HepG2 (cell line): ENCODE measurements around the gene XPO5. TPM values are rescaled to one million over a fixed set of nuclear protein-coding genes. Genes with fewer than 3 reads are reported as not detected.

Experiments
- AGO1 ChIP-seq: fragments of 200-400 bp; formaldehyde crosslinking; IDR thresholded peaks from 2 replicates; pipeline ENCODE4 v1.6.1; 2017; ENCODE audit warnings: mild to moderate bottlenecking, low read depth, low read length, moderate library complexity; ENCODE audit not compliant: poor library complexity, severe bottlenecking
- ATF1 ChIP-seq: IDR thresholded peaks from 2 replicates; pipeline ENCODE4 v1.6.1; 2016; ENCODE audit warnings: mild to moderate bottlenecking, control low read depth
- CBX2 ChIP-seq, 2 experiments: fragments of 200-600 bp in 1 of 2; sonication (generic); formaldehyde crosslinking in 1 of 2; IDR thresholded peaks; 2 replicates each; pipeline versions ENCODE4 v1.7.0 to v1.8.1; 2018 to 2022; ENCODE audit warnings: low read depth in 2 of 2, low read length in 1 of 2, mild to moderate bottlenecking in 1 of 2, missing genetic modification reagents in 1 of 2
- EHMT2 ChIP-seq: fragments of 200-600 bp; sonication (generic); IDR thresholded peaks from 2 replicates; pipeline ENCODE4 v1.7.0; 2017; ENCODE audit warnings: antibody characterized with exemption, low read depth, low read length, borderline replicate concordance
- NFKBIZ ChIP-seq: IDR thresholded peaks from 2 replicates; pipeline ENCODE4 v1.6.1; 2018; ENCODE audit warnings: missing genetic modification reagents, missing compliant biosample characterization
- RORA ChIP-seq: sonication (generic); formaldehyde crosslinking; IDR thresholded peaks from 2 replicates; pipeline ENCODE4 v1.5.0; 2020; ENCODE audit warnings: mild to moderate bottlenecking, missing genetic modification reagents, moderate library complexity
- SMAD9 ChIP-seq: sonication (generic); formaldehyde crosslinking; IDR thresholded peaks from 2 replicates; pipeline ENCODE4 v1.5.1; 2020; ENCODE audit warnings: mild to moderate bottlenecking, missing genetic modification reagents
- ZBTB21 ChIP-seq: sonication (generic); formaldehyde crosslinking; IDR thresholded peaks from 2 replicates; pipeline ENCODE4 v1.4.0; 2020; ENCODE audit warnings: missing genetic modification reagents
- ZNF292 ChIP-seq: sonication (generic); formaldehyde crosslinking; IDR thresholded peaks from 2 replicates; pipeline ENCODE4 v1.8.1; 2022; ENCODE audit warnings: mild to moderate bottlenecking, low read depth, missing genetic modification reagents, borderline replicate concordance
- ZNF337 ChIP-seq: sonication (generic); formaldehyde crosslinking; IDR thresholded peaks from 2 replicates; pipeline ENCODE4 v1.5.1; 2020; ENCODE audit warnings: missing genetic modification reagents, low read depth, mild to moderate bottlenecking, borderline replicate concordance
- ZNF468 ChIP-seq: sonication (generic); formaldehyde crosslinking; IDR thresholded peaks from 2 replicates; pipeline ENCODE4 v1.8.0; 2022; ENCODE audit warnings: mild to moderate bottlenecking, moderate library complexity, missing genetic modification reagents
- ZNF484 ChIP-seq: sonication (generic); formaldehyde crosslinking; IDR thresholded peaks from 2 replicates; pipeline ENCODE4 v1.5.1; 2020; ENCODE audit warnings: mild to moderate bottlenecking, low read depth, missing genetic modification reagents, borderline replicate concordance
- ZNF556 ChIP-seq: sonication (generic); formaldehyde crosslinking; IDR thresholded peaks from 2 replicates; pipeline ENCODE4 v1.4.0; 2020; ENCODE audit warnings: mild to moderate bottlenecking, missing genetic modification reagents, borderline replicate concordance
- ZNF615 ChIP-seq: sonication (generic); formaldehyde crosslinking; IDR thresholded peaks from 2 replicates; pipeline ENCODE4 v1.5.0; 2020; ENCODE audit warnings: mild to moderate bottlenecking, missing genetic modification reagents, borderline replicate concordance
- ZNF7 ChIP-seq: IDR thresholded peaks from 2 replicates; pipeline ENCODE4 v1.6.1; 2016; ENCODE audit warnings: missing biosample characterization, missing genetic modification reagents
- ZNF720 ChIP-seq: sonication (generic); formaldehyde crosslinking; IDR thresholded peaks from 2 replicates; pipeline ENCODE4 v1.4.0; 2020; ENCODE audit warnings: missing genetic modification reagents
- polyA plus RNA-seq, 8 experiments: library from polyadenylated mRNA; depleted of rRNA in 3 of 8; stranded (reverse) in 7 of 8; unstranded in 1 of 8; fragments of >200 nt; fragmentation: Illumina TruSeq in 4 of 8; extraction: Trizol in 4 of 8; gene quantifications; 2 replicates each; pipeline versions ENCODE4 v1.2.1 to v1.2.3, GENCODE V29; 2011 to 2016; ENCODE audit warnings: low read depth in 4 of 8, missing spikeins in 1 of 8, mixed read lengths in 1 of 8; ENCODE audit not compliant: insufficient read depth in 1 of 8
- total RNA-seq, 5 experiments: library from RNA; depleted of rRNA; stranded (reverse); fragments of >200 nt; fragmentation: Illumina TruSeq; extraction: Trizol; gene quantifications; 2 replicates each; pipeline ENCODE4 v1.2.3, GENCODE V29; 2016; ENCODE audit warnings: low read depth in 1 of 5
- TF ChIP-seq, protein P1 (sequence below): sonication (generic); formaldehyde crosslinking; IDR thresholded peaks from 2 replicates; pipeline ENCODE4 v1.9.0; 2021; ENCODE audit warnings: mild to moderate bottlenecking, missing genetic modification reagents
- TF ChIP-seq, protein P2 (sequence below): IDR thresholded peaks from 2 replicates; pipeline ENCODE4 v1.6.1; 2016; ENCODE audit warnings: low read depth, missing genetic modification reagents, missing compliant biosample characterization

Gene XPO5
- total and polyA plus RNA-seq, 2 of the 13 experiments (the other 11 are each of a cell fraction or from before 2014, with no cell fraction given), result 52.2 to 68.0 TPM

DNA sequence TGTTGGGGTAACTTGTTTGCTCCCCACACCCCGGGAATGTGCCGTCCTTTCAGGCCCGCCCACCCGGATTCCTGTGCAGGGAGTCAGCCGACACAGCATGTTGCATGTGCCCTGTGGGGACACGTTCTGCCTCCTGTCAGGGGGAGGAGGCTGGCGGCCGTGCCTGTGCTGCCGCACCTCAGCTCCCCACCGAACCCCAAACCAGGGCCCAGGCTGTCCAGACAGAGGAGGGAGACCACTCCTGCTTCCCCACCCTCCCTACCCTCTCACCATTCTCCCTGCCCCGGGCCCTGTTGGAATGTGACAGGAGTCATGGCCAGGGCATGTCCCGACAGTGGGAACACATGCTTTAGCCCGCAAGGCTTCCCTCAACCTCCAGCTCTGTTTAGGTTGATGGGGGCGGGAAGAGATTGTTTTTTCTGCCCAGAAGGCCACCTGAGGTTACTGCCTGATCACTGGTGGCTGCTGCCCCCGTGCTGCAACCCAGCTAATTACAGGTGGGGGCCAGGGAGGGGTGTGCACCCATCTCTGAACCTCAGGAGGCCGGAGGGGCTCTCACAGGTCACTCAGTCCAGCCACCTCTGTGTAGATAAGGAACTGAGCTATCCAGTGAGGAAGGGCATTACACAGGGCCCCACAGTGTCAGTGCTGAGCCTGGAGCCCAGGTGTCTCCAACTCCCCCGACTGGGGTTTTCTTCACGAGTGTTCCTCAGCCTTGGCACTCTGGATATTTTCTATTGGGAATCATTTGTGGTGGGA, 79.3 kb downstream of the XPO5 start (continued):
- TF ChIP-seq ZNF337 (CRISPR knock-in tag) (no peak), NFKBIZ (CRISPR knock-in tag) (no peak), ZNF615 (CRISPR knock-in tag) (no peak), ZNF468 (CRISPR knock-in tag) (no peak), ZNF556 (CRISPR knock-in tag) (no peak), ATF1 (CRISPR knock-in tag) (no peak), CBX2 (IDR thresholded peaks at IDR 0.05; ENCODE audit: low read depth, low read length) (no peak), CBX2 (CRISPR knock-in tag; IDR thresholded peaks at IDR 0.05; ENCODE audit: low read depth) (no peak), EHMT2 (no peak), ZNF484 (no peak), SMAD9 (CRISPR knock-in tag) (no peak), RORA (no peak), ZBTB21 (no peak), ZNF292 (no peak), ZNF720 (CRISPR knock-in tag) (no peak), AGO1 (peak; percentile 64), ZNF7 (CRISPR knock-in tag) (no peak)
- TF ChIP-seq, protein P1, sequence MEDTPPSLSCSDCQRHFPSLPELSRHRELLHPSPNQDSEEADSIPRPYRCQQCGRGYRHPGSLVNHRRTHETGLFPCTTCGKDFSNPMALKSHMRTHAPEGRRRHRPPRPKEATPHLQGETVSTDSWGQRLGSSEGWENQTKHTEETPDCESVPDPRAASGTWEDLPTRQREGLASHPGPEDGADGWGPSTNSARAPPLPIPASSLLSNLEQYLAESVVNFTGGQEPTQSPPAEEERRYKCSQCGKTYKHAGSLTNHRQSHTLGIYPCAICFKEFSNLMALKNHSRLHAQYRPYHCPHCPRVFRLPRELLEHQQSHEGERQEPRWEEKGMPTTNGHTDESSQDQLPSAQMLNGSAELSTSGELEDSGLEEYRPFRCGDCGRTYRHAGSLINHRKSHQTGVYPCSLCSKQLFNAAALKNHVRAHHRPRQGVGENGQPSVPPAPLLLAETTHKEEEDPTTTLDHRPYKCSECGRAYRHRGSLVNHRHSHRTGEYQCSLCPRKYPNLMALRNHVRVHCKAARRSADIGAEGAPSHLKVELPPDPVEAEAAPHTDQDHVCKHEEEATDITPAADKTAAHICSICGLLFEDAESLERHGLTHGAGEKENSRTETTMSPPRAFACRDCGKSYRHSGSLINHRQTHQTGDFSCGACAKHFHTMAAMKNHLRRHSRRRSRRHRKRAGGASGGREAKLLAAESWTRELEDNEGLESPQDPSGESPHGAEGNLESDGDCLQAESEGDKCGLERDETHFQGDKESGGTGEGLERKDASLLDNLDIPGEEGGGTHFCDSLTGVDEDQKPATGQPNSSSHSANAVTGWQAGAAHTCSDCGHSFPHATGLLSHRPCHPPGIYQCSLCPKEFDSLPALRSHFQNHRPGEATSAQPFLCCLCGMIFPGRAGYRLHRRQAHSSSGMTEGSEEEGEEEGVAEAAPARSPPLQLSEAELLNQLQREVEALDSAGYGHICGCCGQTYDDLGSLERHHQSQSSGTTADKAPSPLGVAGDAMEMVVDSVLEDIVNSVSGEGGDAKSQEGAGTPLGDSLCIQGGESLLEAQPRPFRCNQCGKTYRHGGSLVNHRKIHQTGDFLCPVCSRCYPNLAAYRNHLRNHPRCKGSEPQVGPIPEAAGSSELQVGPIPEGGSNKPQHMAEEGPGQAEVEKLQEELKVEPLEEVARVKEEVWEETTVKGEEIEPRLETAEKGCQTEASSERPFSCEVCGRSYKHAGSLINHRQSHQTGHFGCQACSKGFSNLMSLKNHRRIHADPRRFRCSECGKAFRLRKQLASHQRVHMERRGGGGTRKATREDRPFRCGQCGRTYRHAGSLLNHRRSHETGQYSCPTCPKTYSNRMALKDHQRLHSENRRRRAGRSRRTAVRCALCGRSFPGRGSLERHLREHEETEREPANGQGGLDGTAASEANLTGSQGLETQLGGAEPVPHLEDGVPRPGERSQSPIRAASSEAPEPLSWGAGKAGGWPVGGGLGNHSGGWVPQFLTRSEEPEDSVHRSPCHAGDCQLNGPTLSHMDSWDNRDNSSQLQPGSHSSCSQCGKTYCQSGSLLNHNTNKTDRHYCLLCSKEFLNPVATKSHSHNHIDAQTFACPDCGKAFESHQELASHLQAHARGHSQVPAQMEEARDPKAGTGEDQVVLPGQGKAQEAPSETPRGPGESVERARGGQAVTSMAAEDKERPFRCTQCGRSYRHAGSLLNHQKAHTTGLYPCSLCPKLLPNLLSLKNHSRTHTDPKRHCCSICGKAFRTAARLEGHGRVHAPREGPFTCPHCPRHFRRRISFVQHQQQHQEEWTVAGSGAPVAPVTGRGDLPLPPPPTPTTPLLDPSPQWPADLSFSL, result no peak
- TF ChIP-seq, protein P2, sequence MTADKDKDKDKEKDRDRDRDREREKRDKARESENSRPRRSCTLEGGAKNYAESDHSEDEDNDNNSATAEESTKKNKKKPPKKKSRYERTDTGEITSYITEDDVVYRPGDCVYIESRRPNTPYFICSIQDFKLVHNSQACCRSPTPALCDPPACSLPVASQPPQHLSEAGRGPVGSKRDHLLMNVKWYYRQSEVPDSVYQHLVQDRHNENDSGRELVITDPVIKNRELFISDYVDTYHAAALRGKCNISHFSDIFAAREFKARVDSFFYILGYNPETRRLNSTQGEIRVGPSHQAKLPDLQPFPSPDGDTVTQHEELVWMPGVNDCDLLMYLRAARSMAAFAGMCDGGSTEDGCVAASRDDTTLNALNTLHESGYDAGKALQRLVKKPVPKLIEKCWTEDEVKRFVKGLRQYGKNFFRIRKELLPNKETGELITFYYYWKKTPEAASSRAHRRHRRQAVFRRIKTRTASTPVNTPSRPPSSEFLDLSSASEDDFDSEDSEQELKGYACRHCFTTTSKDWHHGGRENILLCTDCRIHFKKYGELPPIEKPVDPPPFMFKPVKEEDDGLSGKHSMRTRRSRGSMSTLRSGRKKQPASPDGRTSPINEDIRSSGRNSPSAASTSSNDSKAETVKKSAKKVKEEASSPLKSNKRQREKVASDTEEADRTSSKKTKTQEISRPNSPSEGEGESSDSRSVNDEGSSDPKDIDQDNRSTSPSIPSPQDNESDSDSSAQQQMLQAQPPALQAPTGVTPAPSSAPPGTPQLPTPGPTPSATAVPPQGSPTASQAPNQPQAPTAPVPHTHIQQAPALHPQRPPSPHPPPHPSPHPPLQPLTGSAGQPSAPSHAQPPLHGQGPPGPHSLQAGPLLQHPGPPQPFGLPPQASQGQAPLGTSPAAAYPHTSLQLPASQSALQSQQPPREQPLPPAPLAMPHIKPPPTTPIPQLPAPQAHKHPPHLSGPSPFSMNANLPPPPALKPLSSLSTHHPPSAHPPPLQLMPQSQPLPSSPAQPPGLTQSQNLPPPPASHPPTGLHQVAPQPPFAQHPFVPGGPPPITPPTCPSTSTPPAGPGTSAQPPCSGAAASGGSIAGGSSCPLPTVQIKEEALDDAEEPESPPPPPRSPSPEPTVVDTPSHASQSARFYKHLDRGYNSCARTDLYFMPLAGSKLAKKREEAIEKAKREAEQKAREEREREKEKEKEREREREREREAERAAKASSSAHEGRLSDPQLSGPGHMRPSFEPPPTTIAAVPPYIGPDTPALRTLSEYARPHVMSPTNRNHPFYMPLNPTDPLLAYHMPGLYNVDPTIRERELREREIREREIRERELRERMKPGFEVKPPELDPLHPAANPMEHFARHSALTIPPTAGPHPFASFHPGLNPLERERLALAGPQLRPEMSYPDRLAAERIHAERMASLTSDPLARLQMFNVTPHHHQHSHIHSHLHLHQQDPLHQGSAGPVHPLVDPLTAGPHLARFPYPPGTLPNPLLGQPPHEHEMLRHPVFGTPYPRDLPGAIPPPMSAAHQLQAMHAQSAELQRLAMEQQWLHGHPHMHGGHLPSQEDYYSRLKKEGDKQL (CRISPR knock-in tag), result no peak
